RKO (cell line): ENCODE results near the gene ASAP3.
A peak's percentile ranks its signal among the peaks of the same experiment; 100 is the strongest.

Experiments used
- DNase-seq: peaks from one replicate; pipeline ENCODE4 v3.0.0-alpha.2; 2016; ENCODE audit warnings: low spot score

ASAP3 gene

DNA sequence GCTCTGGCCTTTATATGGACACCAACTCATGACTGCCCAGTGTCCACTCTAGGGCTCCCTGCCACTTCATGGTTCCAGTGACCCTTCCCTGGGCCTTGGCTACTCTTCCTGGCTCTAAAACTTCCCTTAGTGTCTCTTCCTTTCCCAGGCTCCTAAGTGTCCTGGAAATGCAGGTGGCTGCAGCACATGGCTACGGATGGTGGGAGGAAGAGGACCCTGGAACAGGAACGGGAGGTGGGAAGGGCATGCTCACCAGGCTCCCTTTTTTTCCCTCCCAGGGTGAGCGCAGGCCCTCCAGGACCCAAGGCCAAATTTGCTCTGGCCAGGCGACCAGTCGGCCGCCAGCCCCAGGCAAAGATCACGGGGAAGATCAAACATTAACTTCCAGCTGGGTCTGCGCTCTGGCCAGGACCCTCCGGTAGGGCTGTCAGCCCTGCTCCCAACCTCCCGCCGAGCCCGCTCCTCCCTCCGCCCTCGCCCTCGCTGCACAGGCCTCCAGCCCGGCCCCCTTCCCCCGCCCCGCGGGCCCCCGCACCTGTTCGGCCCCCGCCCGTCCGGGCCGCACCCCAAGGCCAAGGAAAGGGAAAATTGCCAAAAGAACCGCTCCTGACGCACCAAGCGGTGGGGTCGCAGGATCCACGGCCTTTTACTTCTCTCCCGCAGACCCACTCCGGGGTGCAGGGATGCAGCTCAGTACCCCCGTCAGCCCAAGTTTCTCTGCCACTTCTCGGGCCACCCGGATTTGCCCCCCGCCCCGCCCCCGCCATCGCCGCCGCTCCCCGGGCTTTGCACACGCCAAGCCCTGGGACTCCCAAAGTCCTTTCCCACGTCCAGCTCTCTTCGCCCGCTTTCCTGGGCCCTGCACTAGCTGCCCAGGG lies 60.3 kb downstream of the ASAP3 start:
- no peak for DNase-seq

DNA sequence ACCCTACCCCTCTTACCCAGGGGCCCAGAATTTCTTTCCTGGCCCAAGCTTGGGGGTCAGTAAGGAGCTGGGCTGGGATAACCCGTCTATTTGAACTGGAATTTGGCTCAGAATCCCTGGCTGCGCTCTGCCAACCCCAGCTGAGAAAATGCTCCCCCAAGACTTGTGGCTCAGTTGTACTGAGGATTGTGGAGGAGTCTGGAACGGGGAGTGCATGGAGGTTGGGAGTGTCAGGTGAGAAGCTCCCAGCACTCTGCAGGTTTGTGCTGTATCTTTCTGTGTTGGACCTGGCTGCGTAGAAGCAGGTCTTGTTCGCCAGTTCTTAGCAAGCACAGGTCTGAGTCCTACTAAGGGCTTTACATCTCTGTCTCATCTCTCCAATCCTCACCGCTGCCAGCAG lies 61.0 kb downstream of the ASAP3 start:
- no peak for DNase-seq

DNA sequence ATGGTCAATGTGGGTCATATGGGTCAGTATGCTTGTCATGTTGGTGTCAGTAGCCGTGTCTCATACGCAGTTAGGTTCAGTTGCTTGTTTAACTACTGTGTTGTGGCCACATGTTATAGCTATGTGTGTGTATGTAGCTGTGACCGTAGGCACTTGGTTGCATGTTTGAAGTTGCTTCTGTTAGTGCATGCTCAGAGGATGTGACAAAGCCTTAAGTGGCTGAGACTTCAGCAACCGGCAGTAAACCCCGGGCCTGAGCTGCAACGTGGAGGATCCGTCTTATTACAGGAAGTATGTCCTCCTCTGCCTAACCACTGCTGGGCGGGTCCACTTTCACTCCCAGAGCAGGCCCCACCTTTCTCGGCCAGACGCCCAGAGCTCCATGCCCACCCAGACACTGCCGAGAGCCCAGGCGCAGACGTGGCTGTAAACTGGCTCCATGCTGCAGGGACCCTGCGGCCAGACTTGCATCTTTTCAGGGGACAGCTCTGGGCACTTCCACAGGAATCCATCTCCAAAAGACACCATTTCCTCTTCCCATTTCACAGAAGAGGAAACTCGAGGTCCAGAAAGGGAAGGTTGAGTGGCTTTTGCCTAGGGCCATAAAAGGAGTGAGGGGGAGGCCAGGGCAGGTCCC lies 61.6 kb downstream of the ASAP3 start:
- DNase-seq = no peak

DNA sequence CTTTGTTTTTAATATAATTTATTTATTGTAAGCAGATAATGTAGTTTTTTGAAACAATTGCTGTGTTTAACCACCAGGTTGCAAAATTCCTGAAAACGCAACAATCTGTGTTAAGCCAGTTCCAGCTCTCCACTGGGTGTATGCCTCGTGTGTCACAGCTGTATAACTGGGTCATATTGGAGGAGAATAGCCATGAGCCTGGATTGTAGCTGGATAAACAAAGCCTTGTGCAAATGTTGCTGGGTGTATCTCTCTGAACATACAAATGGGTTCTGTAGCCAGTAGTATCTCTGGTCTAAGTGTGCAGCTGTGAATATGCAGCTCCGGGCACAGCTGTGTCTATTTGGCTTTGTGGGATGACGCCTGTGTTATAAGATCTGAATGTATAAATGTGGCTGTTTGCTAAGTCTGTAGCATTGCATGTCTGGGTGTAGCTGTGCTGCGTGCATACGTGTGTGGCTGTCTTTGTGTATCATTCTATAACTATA lies 62.2 kb downstream of the ASAP3 start:
- no peak for DNase-seq

DNA sequence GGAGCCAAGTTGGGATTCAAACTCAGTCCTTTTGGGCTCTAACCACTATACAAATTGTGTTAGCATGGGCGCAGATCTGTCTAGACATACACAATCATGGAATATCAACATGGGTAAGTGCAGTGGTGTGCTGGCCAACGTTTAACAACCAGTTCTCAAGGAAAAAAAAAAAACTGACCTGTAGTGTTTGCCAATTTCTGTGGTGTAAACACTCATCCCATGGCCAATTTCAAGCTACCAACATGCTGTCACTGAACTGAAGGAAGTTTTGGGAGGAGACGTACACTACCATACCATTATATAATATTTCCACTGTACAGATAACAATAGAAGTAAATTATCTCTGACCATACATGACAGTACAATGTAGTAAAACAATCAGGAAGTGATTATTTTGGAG lies 62.6 kb downstream of the ASAP3 start:
- no peak for DNase-seq

DNA sequence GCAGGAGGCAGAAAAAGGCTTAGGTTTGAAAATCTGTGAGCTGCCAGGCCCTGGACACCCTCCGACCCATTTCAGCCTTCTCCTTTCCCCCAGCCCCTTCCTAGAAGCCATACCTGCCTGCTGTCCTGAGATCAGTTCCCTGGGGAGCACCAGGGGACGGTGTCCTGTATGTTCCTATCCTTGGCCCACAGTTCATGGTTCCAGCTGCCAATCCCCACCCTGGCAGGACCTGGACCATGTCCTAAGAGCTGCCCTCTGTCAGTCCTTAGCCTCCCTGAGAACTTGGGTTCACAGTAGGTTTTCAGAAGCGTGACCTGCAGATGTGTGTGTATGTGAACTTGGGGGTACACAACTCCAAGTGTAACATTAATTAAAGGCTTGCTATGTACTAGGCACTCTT lies 63.2 kb downstream of the ASAP3 start:
- DNase-seq = no peak

DNA sequence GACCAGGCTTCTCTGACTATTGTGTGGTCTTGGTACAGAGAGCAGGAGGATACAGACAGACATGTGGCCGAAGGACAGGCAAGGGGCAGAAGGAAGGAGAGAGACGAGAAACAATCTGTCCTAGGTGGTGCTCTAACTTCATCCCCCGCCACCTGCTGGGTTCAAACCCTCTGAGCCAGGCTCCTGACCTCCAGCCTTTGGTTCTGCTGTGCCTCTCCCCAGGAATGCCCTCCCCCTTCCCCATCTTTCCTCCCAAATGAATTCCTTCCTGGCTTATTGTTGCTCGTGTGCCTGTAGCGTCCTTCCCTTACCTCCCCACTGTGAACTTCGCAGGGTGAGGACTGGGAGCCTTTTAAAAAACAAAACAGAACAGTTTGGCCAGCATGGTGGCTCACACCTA lies 64.8 kb downstream of the ASAP3 start:
- no peak for DNase-seq

DNA sequence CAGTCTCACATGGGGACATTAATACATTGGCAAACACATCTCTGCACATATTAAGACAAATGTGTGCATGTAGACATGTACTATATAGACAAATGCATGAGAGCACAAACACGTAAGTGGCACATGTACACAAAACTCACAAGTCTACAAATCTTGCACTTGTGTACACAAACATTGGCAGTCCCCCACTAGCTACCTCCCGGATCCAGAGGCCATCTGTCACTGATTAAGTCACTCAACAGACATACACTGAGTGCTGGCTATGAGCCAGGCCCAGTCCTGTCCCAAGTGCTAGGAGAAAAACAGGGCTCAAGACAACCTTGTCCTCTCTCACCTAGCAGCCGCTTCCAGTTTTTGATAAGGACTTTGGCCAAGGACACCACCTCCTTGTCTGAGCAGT lies 66.4 kb downstream of the ASAP3 start:
- DNase-seq = no peak

DNA sequence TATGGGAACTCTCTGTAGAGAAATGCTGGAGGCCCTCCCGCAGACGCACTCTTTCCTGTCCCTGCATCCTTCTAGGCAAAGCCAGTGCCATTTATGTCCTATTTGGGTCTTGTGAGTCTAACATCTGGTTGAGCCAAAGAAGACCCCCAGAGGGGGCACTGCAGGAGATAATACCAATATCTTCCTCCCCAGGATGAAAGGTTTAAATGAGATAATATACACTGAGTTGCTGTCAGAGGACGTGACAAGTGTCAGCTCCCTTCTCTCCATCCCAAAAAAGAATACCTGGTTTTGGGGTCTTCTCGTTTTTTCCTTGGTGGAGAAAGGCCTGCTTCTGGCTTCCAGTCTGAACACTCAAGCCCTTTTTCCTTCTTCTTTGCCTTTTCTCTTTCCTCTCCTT lies 67.0 kb downstream of the ASAP3 start:
- no peak for DNase-seq

DNA sequence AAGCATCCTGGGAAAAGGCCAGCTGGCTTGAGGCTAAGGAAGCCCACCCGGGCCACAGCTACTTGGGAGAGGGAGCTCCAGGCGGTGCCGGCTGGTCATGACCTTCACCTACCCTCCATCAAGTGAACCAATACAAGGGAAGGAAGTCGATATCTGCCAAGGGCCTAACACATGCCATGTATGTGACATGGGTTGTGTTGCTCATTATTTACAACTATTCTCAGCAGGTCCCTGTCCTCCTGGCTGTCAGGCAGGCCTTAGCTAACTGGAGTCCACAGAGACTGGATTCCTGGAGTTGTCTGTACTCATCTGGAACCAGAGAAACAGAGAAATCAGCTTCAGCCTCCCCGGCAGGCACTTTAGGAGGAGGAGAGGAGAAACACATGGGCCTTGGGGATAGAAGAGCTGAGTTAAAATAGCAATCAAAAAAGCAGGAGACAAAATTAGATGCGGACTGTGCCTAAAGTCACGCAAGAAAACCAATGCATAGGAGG lies 75.1 kb downstream of the ASAP3 start:
- DNase-seq = no peak

DNA sequence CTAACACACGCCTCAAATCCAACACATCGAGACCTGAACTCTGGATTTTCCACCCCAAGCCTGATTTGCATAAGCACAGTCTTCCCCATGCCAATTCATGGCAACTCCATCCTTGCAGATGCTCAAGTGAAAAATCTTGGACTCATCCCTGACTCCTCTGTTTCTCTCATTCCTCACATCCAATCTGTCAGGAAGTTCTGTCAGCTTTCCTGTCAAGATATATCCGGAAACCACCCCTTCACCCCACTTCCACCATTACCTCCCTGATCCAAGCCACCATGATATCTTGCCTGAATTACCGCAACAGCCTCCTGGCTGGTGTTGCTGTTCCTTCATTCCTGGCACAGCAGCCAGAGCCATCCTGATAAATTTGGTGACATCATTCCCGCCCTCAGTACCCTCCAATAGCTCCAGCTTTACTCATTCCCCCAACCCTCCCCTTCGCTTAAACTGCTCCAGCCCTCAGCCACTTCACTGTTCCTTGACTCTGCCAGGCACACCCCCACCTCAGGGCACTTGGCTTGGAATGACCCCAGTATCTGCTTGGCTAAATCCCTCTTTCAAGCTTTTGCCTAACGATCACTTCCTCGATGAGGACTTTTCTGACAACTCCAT lies 76.9 kb downstream of the ASAP3 start:
- DNase-seq = no peak

DNA sequence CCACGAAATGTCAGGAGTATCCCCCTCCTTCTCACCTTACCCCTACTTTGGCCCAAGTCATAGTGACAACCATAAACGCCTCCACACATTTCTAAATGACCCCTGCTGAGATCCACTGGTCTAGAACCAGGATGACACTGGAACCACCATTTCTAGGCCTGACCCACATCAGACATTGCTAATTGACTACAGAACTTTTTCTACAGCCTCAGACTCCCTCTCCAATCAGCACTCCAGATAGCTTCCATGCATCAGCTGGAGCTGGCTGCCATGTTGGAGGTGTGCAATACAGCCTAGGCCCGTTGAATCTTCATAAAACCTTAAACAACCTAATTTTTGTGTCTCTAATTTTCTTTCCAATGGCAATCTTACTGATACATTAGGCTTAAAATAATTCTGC lies 78.0 kb downstream of the ASAP3 start:
- no peak for DNase-seq

DNA sequence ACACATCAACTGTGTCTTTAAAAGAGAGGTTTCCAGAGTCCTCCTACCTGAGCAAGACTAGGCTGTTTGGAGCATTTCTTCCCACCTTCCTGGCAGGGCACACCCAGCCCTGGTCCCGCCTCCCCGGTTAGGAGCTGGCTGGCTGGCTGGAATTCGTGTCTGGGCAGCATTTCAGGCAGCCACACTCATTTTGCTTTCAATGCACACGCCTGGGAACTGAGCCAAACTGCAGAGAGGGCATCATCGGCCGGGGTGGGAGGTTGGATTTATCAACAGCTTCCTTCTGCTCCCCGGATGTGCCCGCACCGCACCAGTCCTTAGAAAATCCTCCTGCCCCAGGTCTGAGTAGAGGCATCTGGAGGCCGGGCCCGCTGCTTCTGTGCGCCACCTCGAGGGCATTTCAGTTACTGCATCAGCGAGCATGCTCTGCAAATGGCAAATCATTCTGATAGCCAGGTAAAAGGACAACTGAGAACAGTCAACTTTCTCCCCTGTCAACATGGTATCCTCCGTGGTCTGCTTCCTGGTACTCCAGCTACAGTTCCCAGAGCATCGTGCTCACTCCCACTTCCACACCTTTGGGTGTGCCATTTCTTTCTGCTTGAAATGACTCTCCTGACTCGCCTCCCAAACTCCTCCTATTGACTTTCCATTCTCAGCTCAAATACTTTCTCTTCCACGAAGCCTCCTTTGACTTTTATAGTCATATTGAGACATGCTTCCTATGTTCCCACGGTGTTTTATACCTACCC lies 80.1 kb downstream of the ASAP3 start:
- peak; percentile 86 for DNase-seq

DNA sequence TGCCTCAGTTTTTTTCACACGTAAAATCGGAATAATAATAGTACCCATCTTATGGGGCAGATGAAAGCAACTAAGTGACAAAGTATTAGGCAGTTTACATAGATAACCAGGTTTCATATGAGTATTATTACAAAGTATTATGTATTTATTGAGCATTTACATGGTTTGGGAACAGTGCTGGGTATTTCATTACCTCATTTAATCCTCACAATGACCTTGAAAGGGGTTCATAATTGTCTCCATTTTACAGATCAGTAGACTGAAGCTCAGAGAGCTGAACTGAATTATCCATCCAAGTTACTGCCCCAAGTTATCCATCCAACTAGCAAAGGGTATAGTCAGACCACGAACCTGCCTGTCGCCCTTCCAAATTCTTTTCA lies 80.6 kb downstream of the ASAP3 start:
- DNase-seq = no peak

DNA sequence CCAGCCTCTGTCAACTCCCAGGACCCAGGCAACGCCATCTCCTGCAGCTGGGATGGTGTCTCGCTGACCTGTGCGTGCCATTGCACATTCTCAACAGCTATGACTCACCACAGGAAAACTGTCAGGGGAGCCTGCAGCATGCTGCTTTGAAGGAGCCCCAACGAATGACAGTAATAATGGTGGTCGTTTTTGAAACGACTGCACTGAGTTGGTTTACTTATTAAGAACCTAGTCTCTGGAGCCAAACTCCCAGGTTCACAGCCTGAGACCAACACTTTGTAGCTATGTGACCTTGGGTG lies 81.0 kb downstream of the ASAP3 start:
- DNase-seq = peak; percentile 62

DNA sequence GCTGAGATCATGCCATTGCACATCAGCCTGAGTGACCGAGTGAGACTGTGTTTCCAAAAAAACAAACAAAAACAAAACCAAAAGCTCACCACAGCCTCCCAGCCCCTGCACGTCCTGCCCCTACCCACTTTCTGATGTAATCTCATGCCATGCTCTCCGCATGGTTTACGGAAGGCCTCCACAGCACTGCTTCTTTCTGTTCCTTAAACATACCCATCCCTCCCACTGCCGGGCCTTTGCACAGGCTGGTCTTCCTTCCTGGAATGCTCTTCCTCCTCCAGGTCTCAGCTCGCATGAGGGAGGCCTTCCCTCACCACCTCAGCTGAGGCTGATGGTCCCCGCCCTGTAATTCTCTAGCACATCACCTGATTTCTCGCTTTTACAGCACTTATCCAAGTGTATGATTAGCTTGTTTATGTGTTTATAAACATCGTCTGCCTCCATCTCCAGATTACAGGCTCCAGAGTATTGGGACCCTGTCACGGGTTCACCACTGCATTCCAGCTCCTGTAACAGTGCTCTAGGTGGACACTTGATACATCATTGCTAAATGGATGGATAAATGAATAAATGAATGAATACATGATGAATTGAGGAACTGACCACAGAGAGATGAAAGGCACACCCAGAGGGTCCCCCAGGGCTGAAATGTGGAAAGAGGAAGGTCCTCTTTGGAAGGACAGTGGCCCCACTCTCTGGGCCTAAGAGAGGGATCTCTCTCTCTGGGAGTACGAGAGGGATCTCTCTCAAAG lies 81.5 kb downstream of the ASAP3 start:
- no peak for DNase-seq

DNA sequence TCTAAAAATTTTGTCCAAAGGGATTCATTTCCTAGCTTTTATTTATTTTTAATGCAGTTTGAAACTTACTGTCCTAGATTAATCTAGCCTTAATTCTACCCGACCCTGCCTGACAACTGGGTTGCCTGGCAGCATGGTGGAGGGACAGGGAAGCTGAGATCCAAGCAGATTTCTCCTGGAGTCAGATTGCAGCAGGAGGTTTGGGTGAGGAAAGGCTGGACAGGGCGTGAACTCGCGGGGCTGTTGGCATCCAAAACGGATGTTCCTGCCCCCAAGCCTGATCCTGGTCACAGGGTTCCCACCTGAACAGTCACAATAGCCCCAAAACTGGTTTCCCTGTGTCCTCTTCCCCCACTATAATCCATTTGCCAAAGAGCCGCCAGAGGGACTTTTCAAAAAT lies 82.7 kb downstream of the ASAP3 start:
- no peak for DNase-seq

DNA sequence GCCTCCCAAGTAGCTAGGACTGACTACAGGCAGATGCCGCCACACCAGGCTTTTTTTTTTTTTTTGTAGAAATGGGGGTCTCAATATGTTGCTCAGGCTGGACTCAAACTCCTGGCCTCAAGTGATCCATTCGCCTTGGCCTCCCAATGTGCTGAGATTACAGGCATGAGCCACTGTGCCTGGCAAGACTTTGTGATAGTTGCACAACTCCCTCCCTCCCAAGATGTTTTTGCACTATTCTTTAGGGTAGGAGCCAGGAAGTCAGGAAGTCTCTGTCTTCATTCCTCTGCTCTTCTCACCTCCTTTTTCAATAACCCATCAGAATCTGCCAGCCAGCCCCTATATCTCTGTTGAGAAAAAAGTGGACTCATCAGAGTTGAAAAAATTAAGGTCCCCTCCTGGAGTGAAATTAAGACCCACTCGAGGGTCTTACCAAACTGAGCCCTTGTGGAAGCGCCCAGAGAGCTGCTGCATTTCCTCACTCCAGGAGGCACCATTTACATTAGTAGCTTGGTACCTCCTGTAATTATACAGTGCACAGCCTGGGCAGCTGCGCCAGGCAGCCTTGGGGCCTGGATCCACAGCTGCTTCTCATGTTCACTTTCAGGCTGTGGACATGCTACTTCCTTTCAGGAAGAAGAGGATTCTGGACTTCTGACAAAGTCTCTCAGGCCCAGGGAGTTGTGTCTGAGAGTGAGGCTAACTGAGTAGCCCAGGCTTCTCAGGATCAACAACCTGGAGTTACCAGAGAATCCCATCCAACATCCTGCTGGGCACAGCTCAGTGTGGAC lies 83.5 kb downstream of the ASAP3 start:
- no peak for DNase-seq

DNA sequence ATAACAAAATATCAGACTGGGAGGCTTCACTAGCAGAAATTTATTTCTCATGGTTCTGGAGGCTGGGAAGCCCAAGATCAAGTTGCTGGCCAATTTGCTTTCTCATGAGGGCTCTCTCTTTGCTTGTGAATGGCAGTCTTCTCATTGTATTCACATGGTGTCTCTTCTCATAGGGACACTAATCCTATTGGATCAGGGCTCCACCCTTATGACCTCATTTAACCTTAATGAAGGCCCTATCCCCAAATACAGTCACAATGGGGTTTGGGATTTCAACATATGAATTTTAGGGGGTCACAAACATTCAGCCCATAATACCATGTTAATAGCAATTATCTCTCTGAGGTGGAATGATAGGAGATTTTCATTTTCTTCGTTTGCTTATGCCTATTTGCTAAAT lies 84.8 kb downstream of the ASAP3 start:
- no peak for DNase-seq

DNA sequence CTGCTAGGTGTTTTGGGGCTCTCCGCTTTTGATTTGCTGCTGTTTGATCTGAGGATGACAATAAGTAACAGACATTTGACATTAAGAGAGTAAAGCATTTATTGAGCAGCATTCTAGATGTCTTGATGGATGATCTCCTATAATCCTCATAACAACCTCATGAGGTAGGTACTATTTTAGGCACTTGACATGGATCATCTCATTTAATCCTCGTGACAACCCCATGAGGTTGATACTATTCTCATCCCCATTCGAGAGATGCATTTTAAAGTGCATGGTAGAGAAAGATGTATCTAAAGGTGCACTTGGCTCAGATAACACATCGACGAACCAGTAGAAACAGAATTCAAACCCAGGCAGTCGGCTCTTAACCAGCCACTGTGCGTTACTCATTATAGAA lies 86.1 kb downstream of the ASAP3 start:
- no peak for DNase-seq

DNA sequence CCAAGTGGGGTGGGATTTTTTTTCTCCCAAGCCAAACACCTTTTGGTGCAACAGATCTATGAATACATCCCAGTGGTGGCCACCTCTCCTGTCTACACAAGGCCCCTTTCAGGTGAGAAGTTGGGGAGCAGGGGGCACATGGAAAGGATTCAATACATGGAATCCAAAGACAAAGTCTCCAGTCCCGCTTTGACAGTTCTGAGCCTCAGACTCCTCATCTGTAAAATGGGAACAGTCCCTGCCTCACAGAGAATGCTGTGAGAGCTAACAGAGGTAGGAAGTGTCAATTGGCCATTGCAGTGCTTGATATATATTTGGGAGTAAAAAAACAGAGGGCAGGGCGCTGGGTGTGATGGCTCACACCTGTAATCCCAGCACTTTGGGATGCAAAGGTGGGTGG lies 87.6 kb downstream of the ASAP3 start:
- DNase-seq = no peak
